ENCODE data around the gene SLX4IP.
"Not testable (repeated sequence)": the region's sequence is repeated elsewhere in the genome, so short reads cannot be mapped to it uniquely, and the experiment has no call there.

Gene SLX4IP

GRCh38 chr20:10605547-10606195 is 170.6 kb downstream of the SLX4IP start:
- Histone ChIP-seq H3K27ac (ENCODE audit: low read length) (no peak overlapping the region), H3K4me3 (ENCODE audit: low read length) (no peak overlapping the region), H3K4me1 (ENCODE audit: insufficient read depth, low read length) (no peaks in the 10 kb centered on the region), H3K9me3 (ENCODE audit: insufficient read depth, low read depth, low read length) (no peaks in the 10 kb centered on the region), H3K9ac (ENCODE audit: low read depth, low read length) (no peak overlapping the region), H3K36me3 (ENCODE audit: insufficient read depth, low read depth, low read length) (no peaks in the 10 kb centered on the region), H3K27me3 (ENCODE audit: insufficient read depth, low read length) (no peaks in the 10 kb centered on the region)

- H3K9ac ChIP-seq (ENCODE audit: low read depth, low read length) = no peak overlapping the region
- no peak overlapping the region for H3K4me3 ChIP-seq (ENCODE audit: low read length)
- no peak overlapping the region for H3K27ac ChIP-seq (ENCODE audit: low read length)
- H3K27me3 ChIP-seq (ENCODE audit: insufficient read depth, low read length) = no peaks in the 10 kb centered on the region
- no peaks in the 10 kb centered on the region for H3K9me3 ChIP-seq (ENCODE audit: insufficient read depth, low read depth, low read length)
- H3K4me1 ChIP-seq (ENCODE audit: insufficient read depth, low read length) = no peaks in the 10 kb centered on the region
- no peaks in the 10 kb centered on the region for H3K36me3 ChIP-seq (ENCODE audit: insufficient read depth, low read depth, low read length)
Measured at GRCh38 chr20:10609276-10609675, 174.2 kb downstream of the SLX4IP start.

GRCh38 chr20:10609770-10610169 is 174.7 kb downstream of the SLX4IP start:
- Histone ChIP-seq H3K9ac (ENCODE audit: low read depth, low read length) (no peak overlapping the region), H3K9me3 (ENCODE audit: insufficient read depth, low read depth, low read length) (no peaks in the 10 kb centered on the region), H3K4me1 (ENCODE audit: insufficient read depth, low read length) (no peaks in the 10 kb centered on the region), H3K27ac (ENCODE audit: low read length) (no peak overlapping the region), H3K27me3 (ENCODE audit: insufficient read depth, low read length) (no peaks in the 10 kb centered on the region), H3K36me3 (ENCODE audit: insufficient read depth, low read depth, low read length) (no peaks in the 10 kb centered on the region), H3K4me3 (ENCODE audit: low read length) (no peak overlapping the region)

GRCh38 chr20:10610251-10610650 is 175.1 kb downstream of the SLX4IP start:
- H3K36me3 ChIP-seq (ENCODE audit: insufficient read depth, low read depth, low read length) = no peaks in the 10 kb centered on the region
- no peak overlapping the region for H3K9ac ChIP-seq (ENCODE audit: low read depth, low read length)
- no peak overlapping the region for H3K4me3 ChIP-seq (ENCODE audit: low read length)
- H3K9me3 ChIP-seq (ENCODE audit: insufficient read depth, low read depth, low read length) = no peaks in the 10 kb centered on the region
- no peak overlapping the region for H3K27ac ChIP-seq (ENCODE audit: low read length)
- H3K27me3 ChIP-seq (ENCODE audit: insufficient read depth, low read length) = no peaks in the 10 kb centered on the region
- H3K4me1 ChIP-seq (ENCODE audit: insufficient read depth, low read length) = no peaks in the 10 kb centered on the region

- H3K4me1 ChIP-seq (ENCODE audit: insufficient read depth, low read length) = no peaks in the 10 kb centered on the region
Measured at GRCh38 chr20:10611357-10611756, 176.3 kb downstream of the SLX4IP start.

GRCh38 chr20:10613426-10613825 is 178.3 kb downstream of the SLX4IP start:
- H3K9ac ChIP-seq (ENCODE audit: low read depth, low read length); H3K27ac ChIP-seq (ENCODE audit: low read length); H3K4me1 ChIP-seq (ENCODE audit: insufficient read depth, low read length); H3K36me3 ChIP-seq (ENCODE audit: insufficient read depth, low read depth, low read length); H3K9me3 ChIP-seq (ENCODE audit: insufficient read depth, low read depth, low read length); H3K27me3 ChIP-seq (ENCODE audit: insufficient read depth, low read length); H3K4me3 ChIP-seq (ENCODE audit: low read length): not testable (repeated sequence)

More at GRCh38 chr20:10611357-10611756, 176.3 kb downstream of the SLX4IP start:
- Histone ChIP-seq H3K36me3 (ENCODE audit: insufficient read depth, low read depth, low read length) (no peaks in the 10 kb centered on the region), H3K27me3 (ENCODE audit: insufficient read depth, low read length) (no peaks in the 10 kb centered on the region), H3K4me3 (ENCODE audit: low read length) (no peak overlapping the region), H3K9ac (ENCODE audit: low read depth, low read length) (no peak overlapping the region), H3K9me3 (ENCODE audit: insufficient read depth, low read depth, low read length) (no peaks in the 10 kb centered on the region; the same call in 1 of the 2 replicates), H3K27ac (ENCODE audit: low read length) (no peak overlapping the region)

GRCh38 chr20:10613911-10614310 is 178.8 kb downstream of the SLX4IP start:
- no peak overlapping the region for H3K4me3 ChIP-seq (ENCODE audit: low read length)
- H3K27ac ChIP-seq (ENCODE audit: low read length) = no peak overlapping the region
- no peak overlapping the region for H3K9ac ChIP-seq (ENCODE audit: low read depth, low read length)
- H3K27me3 ChIP-seq (ENCODE audit: insufficient read depth, low read length) = no peaks in the 10 kb centered on the region
- no peaks in the 10 kb centered on the region; the same call in 1 of the 2 replicates for H3K9me3 ChIP-seq (ENCODE audit: insufficient read depth, low read depth, low read length)
- H3K4me1 ChIP-seq (ENCODE audit: insufficient read depth, low read length) = peaks cover 10% of the 10 kb centered on the region
- H3K36me3 ChIP-seq (ENCODE audit: insufficient read depth, low read depth, low read length) = no peaks in the 10 kb centered on the region

GRCh38 chr20:10616212-10616611 is 181.1 kb downstream of the SLX4IP start:
- peaks cover 24% of the 10 kb centered on the region for H3K4me1 ChIP-seq (ENCODE audit: insufficient read depth, low read length)
- H3K9ac ChIP-seq (ENCODE audit: low read depth, low read length) = no peak overlapping the region
- H3K36me3 ChIP-seq (ENCODE audit: insufficient read depth, low read depth, low read length) = no peaks in the 10 kb centered on the region
- no peaks in the 10 kb centered on the region for H3K27me3 ChIP-seq (ENCODE audit: insufficient read depth, low read length)
- H3K9me3 ChIP-seq (ENCODE audit: insufficient read depth, low read depth, low read length) = no peaks in the 10 kb centered on the region; the same call in 1 of the 2 replicates
- H3K4me3 ChIP-seq (ENCODE audit: low read length) = no peak overlapping the region
- H3K27ac ChIP-seq (ENCODE audit: low read length) = no peak overlapping the region

- H3K36me3 ChIP-seq (ENCODE audit: insufficient read depth, low read depth, low read length); H3K27me3 ChIP-seq (ENCODE audit: insufficient read depth, low read length); H3K4me3 ChIP-seq (ENCODE audit: low read length); H3K9ac ChIP-seq (ENCODE audit: low read depth, low read length); H3K27ac ChIP-seq (ENCODE audit: low read length); H3K9me3 ChIP-seq (ENCODE audit: insufficient read depth, low read depth, low read length): not testable (repeated sequence)
- peaks cover 24% of the 10 kb centered on the region for H3K4me1 ChIP-seq (ENCODE audit: insufficient read depth, low read length)
Measured at GRCh38 chr20:10617549-10618133, 182.5 kb downstream of the SLX4IP start.

GRCh38 chr20:10618611-10619245 is 183.6 kb downstream of the SLX4IP start:
- H3K27ac ChIP-seq (ENCODE audit: low read length) = no peak overlapping the region

GRCh38 chr20:10619427-10619826 is 184.3 kb downstream of the SLX4IP start:
- Histone ChIP-seq H3K4me1 (ENCODE audit: insufficient read depth, low read length) (peaks cover 24% of the 10 kb centered on the region), H3K4me3 (ENCODE audit: low read length) (peak overlapping the region; percentile 41; the same call in 1 of the 2 replicates), H3K9me3 (ENCODE audit: insufficient read depth, low read depth, low read length) (no peaks in the 10 kb centered on the region; the same call in 1 of the 2 replicates), H3K27ac (ENCODE audit: low read length) (no peak overlapping the region), H3K36me3 (ENCODE audit: insufficient read depth, low read depth, low read length) (no peaks in the 10 kb centered on the region), H3K9ac (ENCODE audit: low read depth, low read length) (no peak overlapping the region), H3K27me3 (ENCODE audit: insufficient read depth, low read length) (no peaks in the 10 kb centered on the region)

More at GRCh38 chr20:10618611-10619245, 183.6 kb downstream of the SLX4IP start:
- Histone ChIP-seq H3K27me3 (ENCODE audit: insufficient read depth, low read length) (no peaks in the 10 kb centered on the region), H3K4me1 (ENCODE audit: insufficient read depth, low read length) (peaks cover 24% of the 10 kb centered on the region), H3K4me3 (ENCODE audit: low read length) (peak overlapping the region; percentile 49), H3K36me3 (ENCODE audit: insufficient read depth, low read depth, low read length) (no peaks in the 10 kb centered on the region), H3K9me3 (ENCODE audit: insufficient read depth, low read depth, low read length) (no peaks in the 10 kb centered on the region; the same call in 1 of the 2 replicates), H3K9ac (ENCODE audit: low read depth, low read length) (no peak overlapping the region)

GRCh38 chr20:10621149-10621548 is 186.0 kb downstream of the SLX4IP start:
- H3K4me3 ChIP-seq (ENCODE audit: low read length) = no peak overlapping the region
- H3K27me3 ChIP-seq (ENCODE audit: insufficient read depth, low read length) = no peaks in the 10 kb centered on the region
- no peak overlapping the region for H3K27ac ChIP-seq (ENCODE audit: low read length)
- H3K9ac ChIP-seq (ENCODE audit: low read depth, low read length) = no peak overlapping the region
- peaks cover 24% of the 10 kb centered on the region for H3K4me1 ChIP-seq (ENCODE audit: insufficient read depth, low read length)
- no peaks in the 10 kb centered on the region for H3K36me3 ChIP-seq (ENCODE audit: insufficient read depth, low read depth, low read length)
- H3K9me3 ChIP-seq (ENCODE audit: insufficient read depth, low read depth, low read length) = no peaks in the 10 kb centered on the region

Data from iPS-20b (cell line).